H9 (cell line): ENCODE data around the gene ERI3. TPM values are rescaled to one million over a fixed set of nuclear protein-coding genes. Genes with fewer than 3 reads are reported as not detected.

Experiments
- DNase-seq: peaks from one replicate; pipeline ENCODE4 v3.0.0-alpha.2; 2017
- H2AFZ ChIP-seq: one replicate; pipeline ENCODE4 v1.6.1; 2013; ENCODE audit warnings: mild to moderate bottlenecking, low read length, control low read depth, moderate library complexity
- H2AK5ac ChIP-seq: 2 replicates; pipeline ENCODE4 v1.6.1; 2013; ENCODE audit warnings: low read length, control low read depth, mixed read lengths; ENCODE audit not compliant: insufficient read length
- H2BK120ac ChIP-seq: one replicate; pipeline ENCODE4 v1.6.1; 2013; ENCODE audit warnings: low read depth, mild to moderate bottlenecking, low read length, control low read depth, inconsistent platforms; ENCODE audit not compliant: poor library complexity, severe bottlenecking
- H2BK12ac ChIP-seq: 2 replicates; pipeline ENCODE4 v1.6.1; 2013; ENCODE audit warnings: low read length, control low read depth, mixed read lengths, low read depth; ENCODE audit not compliant: insufficient read length
- H2BK15ac ChIP-seq: 2 replicates; pipeline ENCODE4 v1.6.1; 2013; ENCODE audit warnings: low read depth, low read length, control low read depth
- H2BK20ac ChIP-seq: one replicate; pipeline ENCODE4 v1.6.1; 2013; ENCODE audit warnings: low read depth, mild to moderate bottlenecking, low read length, control low read depth, inconsistent platforms; ENCODE audit not compliant: poor library complexity, severe bottlenecking
- H2BK5ac ChIP-seq: 2 replicates; pipeline ENCODE4 v1.6.1; 2013; ENCODE audit warnings: low read length, control low read depth, mixed read lengths; ENCODE audit not compliant: insufficient read length
- H3K14ac ChIP-seq: 2 replicates; pipeline ENCODE4 v1.6.1; 2013; ENCODE audit warnings: low read length, control low read depth; ENCODE audit not compliant: insufficient read depth
- H3K18ac ChIP-seq: 2 replicates; pipeline ENCODE4 v1.6.1; 2013; ENCODE audit warnings: low read depth, mild to moderate bottlenecking, mixed read lengths, low read length, control low read depth; ENCODE audit not compliant: insufficient read length
- H3K23ac ChIP-seq: 2 replicates; pipeline ENCODE4 v1.6.1; 2013; ENCODE audit warnings: low read length, control low read depth, mixed read lengths, low read depth; ENCODE audit not compliant: insufficient read length
- H3K23me2 ChIP-seq: 2 replicates; pipeline ENCODE4 v1.6.1; 2013; ENCODE audit warnings: low read depth, mild to moderate bottlenecking, mixed read lengths, low read length, control low read depth; ENCODE audit not compliant: insufficient read length, poor library complexity, severe bottlenecking
- H3K27ac ChIP-seq: 2 replicates; pipeline ENCODE4 v1.5.1; 2013; ENCODE audit warnings: low read length, control low read depth, mixed read lengths, low read depth; ENCODE audit not compliant: insufficient read length
- H3K27me3 ChIP-seq: 2 replicates; pipeline ENCODE4 v1.6.1; 2013; ENCODE audit warnings: low read length, control low read depth, inconsistent platforms; ENCODE audit not compliant: insufficient read depth
- H3K4ac ChIP-seq: 2 replicates; pipeline ENCODE4 v1.6.1; 2013; ENCODE audit warnings: low read depth, mild to moderate bottlenecking, control low read depth, inconsistent platforms, low read length, moderate library complexity
- H3K4me1 ChIP-seq: 2 replicates; pipeline ENCODE4 v1.6.1; 2013; ENCODE audit warnings: low read length, control low read depth, inconsistent platforms; ENCODE audit not compliant: insufficient read depth
- H3K4me2 ChIP-seq: 2 replicates; pipeline ENCODE4 v1.6.1; 2013; ENCODE audit warnings: low read length, control low read depth, mixed read lengths; ENCODE audit not compliant: insufficient read length, insufficient read depth
- H3K56ac ChIP-seq: 2 replicates; pipeline ENCODE4 v1.6.1; 2013; ENCODE audit warnings: low read depth, mild to moderate bottlenecking, mixed read lengths, low read length, control low read depth; ENCODE audit not compliant: insufficient read length
- H3K79me1 ChIP-seq: 2 replicates; pipeline ENCODE4 v1.6.1; 2013; ENCODE audit warnings: low read depth, mild to moderate bottlenecking, moderate library complexity, low read length, control low read depth, inconsistent platforms; ENCODE audit not compliant: insufficient read depth, poor library complexity, severe bottlenecking
- H3K79me2 ChIP-seq: 2 replicates; pipeline ENCODE4 v1.6.1; 2013; ENCODE audit warnings: low read length, control low read depth, inconsistent platforms; ENCODE audit not compliant: insufficient read depth
- H3K9ac ChIP-seq: 2 replicates; pipeline ENCODE4 v1.6.1; 2013; ENCODE audit warnings: low read length, control low read depth, mixed read lengths; ENCODE audit not compliant: insufficient read length; ENCODE audit errors: extremely low read depth
- H3K9me3 ChIP-seq: one replicate; pipeline ENCODE4 v1.6.1; 2013; ENCODE audit warnings: low read depth, low read length, inconsistent platforms; ENCODE audit not compliant: control insufficient read depth
- H3T11ph ChIP-seq: one replicate; pipeline ENCODE4 v1.6.1; 2013; ENCODE audit warnings: mild to moderate bottlenecking, low read length, control low read depth, inconsistent platforms
- H4K20me1 ChIP-seq: one replicate; pipeline ENCODE4 v1.6.1; 2013; ENCODE audit not compliant: control insufficient read depth, insufficient read length, insufficient read depth
- H4K5ac ChIP-seq: 2 replicates; pipeline ENCODE4 v1.6.1; 2013; ENCODE audit warnings: low read depth, mild to moderate bottlenecking, mixed read lengths, low read length, control low read depth; ENCODE audit not compliant: insufficient read length
- H4K8ac ChIP-seq: replicated peaks from 2 replicates; pipeline ENCODE4 v1.6.1; 2013; ENCODE audit warnings: low read length, control low read depth, mixed read lengths, low read depth; ENCODE audit not compliant: insufficient read length
- H4K91ac ChIP-seq: 2 replicates; pipeline ENCODE4 v1.6.1; 2013; ENCODE audit warnings: low read depth, mild to moderate bottlenecking, moderate library complexity, mixed read lengths, low read length, control low read depth; ENCODE audit not compliant: insufficient read length
- H3K27ac Mint-ChIP-seq, 3 experiments: 2 replicates in 2 of 3; 3 replicates in 1 of 3; pipeline ENCODE4 v1.8.0; 2020 to 2021; ENCODE audit warnings: mixed read lengths in 3 of 3, mild to moderate bottlenecking in 1 of 3, moderate library complexity in 1 of 3
- H3K27me3 Mint-ChIP-seq: 2 replicates; pipeline ENCODE4 v1.8.0; 2021; ENCODE audit warnings: low read depth, mild to moderate bottlenecking, moderate library complexity, mixed read lengths
- H3K36me3 Mint-ChIP-seq, 3 experiments: 2 replicates in 2 of 3; 3 replicates in 1 of 3; pipeline ENCODE4 v1.8.0; 2020 to 2021; ENCODE audit warnings: low read depth in 3 of 3, mixed read lengths in 3 of 3; ENCODE audit not compliant: insufficient read depth in 1 of 3
- H3K4me1 Mint-ChIP-seq, 2 experiments: 2 replicates each; pipeline ENCODE4 v1.8.0; 2020; ENCODE audit warnings: mixed read lengths in 2 of 2
- H3K4me3 Mint-ChIP-seq, 2 experiments: 2 replicates in 1 of 2; 3 replicates in 1 of 2; pipeline ENCODE4 v1.8.0; 2020 to 2021; ENCODE audit warnings: mild to moderate bottlenecking in 2 of 2, mixed read lengths in 2 of 2, moderate library complexity in 1 of 2
- H3K9me3 Mint-ChIP-seq, 2 experiments: 2 replicates in 1 of 2; 3 replicates in 1 of 2; pipeline ENCODE4 v1.8.0; 2020; ENCODE audit warnings: mild to moderate bottlenecking in 2 of 2, mixed read lengths in 2 of 2, moderate library complexity in 1 of 2
- CTCF ChIP-seq: fragments of 200-600 bp; sonication (generic); conservative IDR thresholded peaks from 3 replicates; pipeline ENCODE4 v1.8.0; 2021; ENCODE audit warnings: antibody characterized with exemption, mild to moderate bottlenecking
- WGBS: extraction: QIAGEN DNeasy Blood & Tissue Kit; methylation state at CpG from one replicate; pipeline ENCODE4 v1.1.7; 2013; ENCODE audit warnings: missing lambda C conversion rate, low lambda C conversion rate, mixed read lengths; ENCODE audit not compliant: insufficient read length; ENCODE audit errors: extremely low coverage; 5-methylcytosine and 5-hydroxymethylcytosine counted together
- total RNA-seq: library from RNA; stranded (reverse); gene quantifications from 2 replicates; pipeline ENCODE4 v1.2.1, GENCODE V29; 2021

ERI3 gene
- total RNA-seq, 1 experiment from 2014 or later: 61.6 TPM

- Mint-ChIP-seq H3K27me3 (no peaks in the 10 kb centered on the region), H3K4me1 (peaks cover 25 to 36% of the 10 kb centered on the region in 2 experiments), H3K36me3 (peaks cover 0 to 2% (median 0%) of the 10 kb centered on the region in 3 experiments; a peak in 4 of 7 replicates), H3K4me3 (no peak overlapping the region), H3K27ac (peak overlapping the region in 1 of 3 experiments; percentile 19; a peak in 2 of 7 replicates), H3K9me3 (no peaks in the 10 kb centered on the region)
- no peak overlapping the region for H3K14ac ChIP-seq
- no peak overlapping the region for H3K9ac ChIP-seq
- no peak overlapping the region for H2BK20ac ChIP-seq
- H3K56ac ChIP-seq: no peak overlapping the region
- H4K8ac ChIP-seq: no peak overlapping the region
- WGBS: no CpG with 5 or more reads among the region's 9 CpGs
- no peaks in the 10 kb centered on the region for H3K27me3 ChIP-seq
- H2AFZ ChIP-seq: no peak overlapping the region
- no peak overlapping the region for H2AK5ac ChIP-seq
- no peak overlapping the region for H3K4ac ChIP-seq
- H3K23me2 ChIP-seq: no peaks in the 10 kb centered on the region
- no peak overlapping the region for H3K18ac ChIP-seq
- peaks cover 4% of the 10 kb centered on the region; the same call in 1 of the 2 replicates for H3K4me1 ChIP-seq
- no peak overlapping the region for H3K4me2 ChIP-seq
- no peaks in the 10 kb centered on the region for H3K9me3 ChIP-seq
- no peak overlapping the region for H2BK120ac ChIP-seq
- no peak overlapping the region for H4K91ac ChIP-seq
- TF ChIP-seq CTCF: no peak
- H3K23ac ChIP-seq: no peak overlapping the region
- no peak overlapping the region for H2BK15ac ChIP-seq
- no peak overlapping the region for H2BK5ac ChIP-seq
- no peak for DNase-seq
- H3K27ac ChIP-seq: no peak overlapping the region
- no peak overlapping the region for H3T11ph ChIP-seq
- H2BK12ac ChIP-seq: no peak overlapping the region
- no peaks in the 10 kb centered on the region for H3K79me2 ChIP-seq
- no peaks in the 10 kb centered on the region for H3K79me1 ChIP-seq
- no peak overlapping the region for H4K5ac ChIP-seq
- no peaks in the 10 kb centered on the region for H4K20me1 ChIP-seq
These were observed 91.2 kb downstream of the ERI3 start for GRCh38 chr1:44263568-44264450.
